Loucy (cell line): ENCODE results near the gene ZBTB18.

Experiments used
- H2AFZ ChIP-seq: fragments of 200-600 bp; sonication (generic); 2 replicates; pipeline ENCODE4 v1.6.0; 2016; ENCODE audit warnings: antibody characterized with exemption, mild to moderate bottlenecking, low read length, moderate library complexity
- H3F3A ChIP-seq: fragments of 200-600 bp; 2 replicates; pipeline ENCODE4 v1.6.0; 2016; ENCODE audit warnings: antibody characterized with exemption, low read depth, mild to moderate bottlenecking
- H3K27me3 ChIP-seq: fragments of 200-600 bp; sonication (generic); 2 replicates; pipeline ENCODE4 v1.6.1; 2014; ENCODE audit warnings: low read length, mild to moderate bottlenecking; ENCODE audit not compliant: insufficient read depth, poor library complexity, severe bottlenecking
- H3K36me3 ChIP-seq: fragments of 200-600 bp; sonication (generic); 2 replicates; pipeline ENCODE4 v1.6.1; 2016; ENCODE audit warnings: low read length; ENCODE audit not compliant: insufficient read depth
- H3K4me1 ChIP-seq: fragments of 200-600 bp; sonication (generic); 2 replicates; pipeline ENCODE4 v1.5.1; 2014; ENCODE audit warnings: low read length, mild to moderate bottlenecking; ENCODE audit not compliant: insufficient read depth, poor library complexity, severe bottlenecking
- H3K4me2 ChIP-seq: fragments of 200-600 bp; sonication (generic); 2 replicates; pipeline ENCODE4 v1.6.0; 2014; ENCODE audit warnings: antibody characterized with exemption, low read length, low read depth, mild to moderate bottlenecking; ENCODE audit not compliant: poor library complexity, severe bottlenecking
- H3K4me3 ChIP-seq: fragments of 200-600 bp; sonication (generic); 2 replicates; pipeline ENCODE4 v1.5.1; 2014; ENCODE audit warnings: low read length, mild to moderate bottlenecking, mixed read lengths; ENCODE audit not compliant: poor library complexity, severe bottlenecking
- H3K79me2 ChIP-seq: fragments of 200-600 bp; sonication (generic); 2 replicates; pipeline ENCODE4 v1.6.1; 2014; ENCODE audit warnings: low read length; ENCODE audit not compliant: insufficient read depth
- H3K9ac ChIP-seq: fragments of 200-600 bp; sonication (generic); 2 replicates; pipeline ENCODE4 v1.6.0; 2014; ENCODE audit warnings: mild to moderate bottlenecking, low read depth, low read length, moderate library complexity; ENCODE audit not compliant: poor library complexity, severe bottlenecking
- H3K9me2 ChIP-seq: fragments of 200-600 bp; sonication (generic); replicated peaks from 2 replicates; pipeline ENCODE4 v1.6.1; 2016; ENCODE audit warnings: low read depth, low read length, mixed read lengths
- H3K9me3 ChIP-seq: fragments of 200-600 bp; sonication (generic); 2 replicates; pipeline ENCODE4 v1.6.1; 2014; ENCODE audit warnings: mild to moderate bottlenecking, antibody characterized with exemption, low read length, low read depth; ENCODE audit not compliant: insufficient read depth
- H4K20me1 ChIP-seq: fragments of 200-600 bp; sonication (generic); 2 replicates; pipeline ENCODE4 v1.6.0; 2014; ENCODE audit warnings: antibody characterized with exemption, low read length, mild to moderate bottlenecking; ENCODE audit not compliant: insufficient read depth, poor library complexity, severe bottlenecking
- CTCF ChIP-seq: fragments of 200-600 bp; sonication (generic); conservative IDR thresholded peaks from 2 replicates; pipeline ENCODE4 v1.5.1; 2014; ENCODE audit warnings: mild to moderate bottlenecking, antibody characterized with exemption, low read length
- EZH2phosphoT487 ChIP-seq: fragments of 200-600 bp; IDR thresholded peaks from 2 replicates; pipeline ENCODE4 v1.6.1; 2018; ENCODE audit warnings: antibody characterized with exemption, mild to moderate bottlenecking, moderate library complexity, borderline replicate concordance

The ZBTB18 gene

GRCh38 chr1:244067893-244068292 lies 16.8 kb downstream of the ZBTB18 start:
- no peak overlapping the region for H3K4me2 ChIP-seq
- no peaks in the 10 kb centered on the region for H4K20me1 ChIP-seq
- no peaks in the 10 kb centered on the region for H3K27me3 ChIP-seq
- no peaks in the 10 kb centered on the region for H3K79me2 ChIP-seq
- no peak for TF ChIP-seq EZH2phosphoT487
- no peak for TF ChIP-seq CTCF
- no peaks in the 10 kb centered on the region for H3F3A ChIP-seq
- H3K9me3 ChIP-seq: no peaks in the 10 kb centered on the region
- no peaks in the 10 kb centered on the region for H3K4me1 ChIP-seq
- H3K9me2 ChIP-seq: no peaks in the 10 kb centered on the region
- H2AFZ ChIP-seq: no peak overlapping the region
- H3K4me3 ChIP-seq: no peak overlapping the region
- no peaks in the 10 kb centered on the region for H3K36me3 ChIP-seq
- no peak overlapping the region for H3K9ac ChIP-seq

GRCh38 chr1:244068567-244068966 lies 17.5 kb downstream of the ZBTB18 start:
- Histone ChIP-seq H3F3A (no peaks in the 10 kb centered on the region), H3K36me3 (no peaks in the 10 kb centered on the region), H3K4me3 (no peak overlapping the region), H3K27me3 (no peaks in the 10 kb centered on the region), H3K9ac (no peak overlapping the region), H3K79me2 (no peaks in the 10 kb centered on the region), H4K20me1 (no peaks in the 10 kb centered on the region), H3K9me2 (no peaks in the 10 kb centered on the region), H3K4me1 (no peaks in the 10 kb centered on the region), H2AFZ (no peak overlapping the region), H3K9me3 (no peaks in the 10 kb centered on the region), H3K4me2 (no peak overlapping the region)
- TF ChIP-seq CTCF (no peak), EZH2phosphoT487 (no peak)

GRCh38 chr1:244069326-244069898 lies 18.3 kb downstream of the ZBTB18 start:
- H3K36me3 ChIP-seq: no peaks in the 10 kb centered on the region
- no peak overlapping the region for H2AFZ ChIP-seq
- no peaks in the 10 kb centered on the region for H3K79me2 ChIP-seq
- TF ChIP-seq CTCF (no peak), EZH2phosphoT487 (no peak)
- H3K9me3 ChIP-seq: no peaks in the 10 kb centered on the region
- no peaks in the 10 kb centered on the region for H3K9me2 ChIP-seq
- no peaks in the 10 kb centered on the region for H3F3A ChIP-seq
- no peaks in the 10 kb centered on the region for H4K20me1 ChIP-seq
- no peak overlapping the region for H3K4me2 ChIP-seq
- no peaks in the 10 kb centered on the region for H3K27me3 ChIP-seq
- H3K4me1 ChIP-seq: no peaks in the 10 kb centered on the region
- H3K4me3 ChIP-seq: no peak overlapping the region
- no peak overlapping the region for H3K9ac ChIP-seq
